ENCODE results near the gene MACROD2.

DNA sequence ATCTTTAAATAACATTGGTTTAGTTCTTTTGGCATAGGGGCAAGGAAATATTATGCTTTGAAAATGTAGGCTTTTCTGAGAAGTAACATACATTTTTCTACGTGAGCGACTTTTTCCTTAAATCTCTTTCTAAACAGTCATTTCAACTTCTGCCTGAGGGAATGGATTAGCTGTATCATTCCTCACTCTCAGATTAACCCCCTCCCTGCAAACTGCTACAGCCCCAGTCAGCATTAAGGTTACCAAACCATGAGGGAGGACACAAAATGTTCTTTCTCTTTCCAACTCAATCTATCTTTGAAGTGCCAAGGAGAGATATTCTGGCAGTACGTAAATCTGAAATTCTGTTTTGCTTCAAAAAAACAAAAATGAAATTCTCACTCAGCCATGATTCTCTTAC, 573.4 kb downstream of the MACROD2 start:
- TF ChIP-seq, protein P1, sequence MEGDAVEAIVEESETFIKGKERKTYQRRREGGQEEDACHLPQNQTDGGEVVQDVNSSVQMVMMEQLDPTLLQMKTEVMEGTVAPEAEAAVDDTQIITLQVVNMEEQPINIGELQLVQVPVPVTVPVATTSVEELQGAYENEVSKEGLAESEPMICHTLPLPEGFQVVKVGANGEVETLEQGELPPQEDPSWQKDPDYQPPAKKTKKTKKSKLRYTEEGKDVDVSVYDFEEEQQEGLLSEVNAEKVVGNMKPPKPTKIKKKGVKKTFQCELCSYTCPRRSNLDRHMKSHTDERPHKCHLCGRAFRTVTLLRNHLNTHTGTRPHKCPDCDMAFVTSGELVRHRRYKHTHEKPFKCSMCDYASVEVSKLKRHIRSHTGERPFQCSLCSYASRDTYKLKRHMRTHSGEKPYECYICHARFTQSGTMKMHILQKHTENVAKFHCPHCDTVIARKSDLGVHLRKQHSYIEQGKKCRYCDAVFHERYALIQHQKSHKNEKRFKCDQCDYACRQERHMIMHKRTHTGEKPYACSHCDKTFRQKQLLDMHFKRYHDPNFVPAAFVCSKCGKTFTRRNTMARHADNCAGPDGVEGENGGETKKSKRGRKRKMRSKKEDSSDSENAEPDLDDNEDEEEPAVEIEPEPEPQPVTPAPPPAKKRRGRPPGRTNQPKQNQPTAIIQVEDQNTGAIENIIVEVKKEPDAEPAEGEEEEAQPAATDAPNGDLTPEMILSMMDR (conservative IDR thresholded peaks at IDR 0.05; ENCODE audit: low read depth, low read length), result no peak
- TF ChIP-seq EZH2 (IDR thresholded peaks at IDR 0.05; ENCODE audit: borderline replicate concordance, low read depth, low read length, poor library complexity, severe bottlenecking), result no peak
